Measurements from ENCODE around the gene CUX1.
"Not testable (repeated sequence)": the region's sequence is repeated elsewhere in the genome, so short reads cannot be mapped to it uniquely, and the experiment has no call there.

CUX1 gene

DNA sequence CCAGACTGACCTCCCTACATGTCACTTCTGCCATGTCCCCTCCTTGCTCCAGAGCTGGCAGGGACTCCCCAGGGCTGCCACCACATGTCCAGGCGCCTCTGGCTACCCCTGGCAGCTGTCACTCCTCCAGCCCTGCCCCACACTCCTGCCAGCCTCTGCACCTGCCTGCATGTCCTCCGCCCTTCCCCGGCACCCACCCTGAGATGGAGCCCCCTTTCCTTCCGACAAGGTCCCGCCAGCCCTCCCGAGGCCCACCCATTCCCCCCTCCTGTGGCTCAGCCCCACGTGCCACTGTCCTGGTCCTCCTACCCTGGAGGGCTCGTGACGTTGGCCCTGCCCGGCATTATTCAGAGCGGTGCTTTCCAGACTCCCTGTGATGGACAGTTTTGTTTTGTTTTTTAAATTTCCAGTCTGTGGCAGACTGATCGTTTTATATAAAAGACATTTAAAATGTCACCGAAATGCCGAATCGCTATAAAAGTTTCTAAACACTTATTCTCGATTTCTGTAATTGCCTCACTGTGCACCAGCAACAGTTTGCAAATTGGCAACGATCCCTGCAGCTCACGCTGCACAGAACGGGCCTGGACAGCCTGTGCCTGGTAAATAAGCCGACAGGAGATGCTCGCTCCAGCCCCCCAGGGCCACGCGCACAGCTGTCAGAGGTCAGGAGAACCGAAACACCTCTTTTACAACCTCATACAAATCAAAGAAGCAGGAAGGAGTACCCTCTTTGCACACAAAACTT lies 358.2 kb downstream of the CUX1 start:
- no peak for DNase-seq (ENCODE audit: low read depth in 1 of 2, low spot score in 1 of 2)
- no peak for TF ChIP-seq JUND (IDR thresholded peaks at IDR 0.05; ENCODE audit: low read depth)
- in situ Hi-C loops (cut with HindIII; ENCODE audit: low pct_unique_long_range_greater_than_20kb, low sequenced_read_pairs): no loop called here

DNA sequence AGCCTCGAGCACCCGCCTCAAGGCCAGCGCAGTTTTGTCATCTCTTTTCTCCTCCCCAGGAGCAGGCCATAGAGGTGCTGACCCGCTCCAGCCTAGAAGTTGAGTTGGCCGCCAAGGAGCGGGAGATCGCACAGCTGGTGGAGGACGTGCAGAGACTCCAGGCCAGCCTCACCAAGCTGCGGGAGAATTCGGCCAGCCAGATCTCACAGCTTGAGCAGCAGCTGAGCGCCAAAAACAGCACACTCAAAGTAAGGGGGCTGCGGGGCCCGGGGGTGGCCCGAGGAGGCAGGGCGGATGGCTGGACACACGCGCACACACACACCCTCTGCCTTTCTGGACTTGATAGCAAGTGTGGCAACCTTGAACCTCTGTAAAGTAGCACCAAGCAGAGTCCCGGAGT lies 361.0 kb downstream of the CUX1 start:
- in situ Hi-C loops (cut with HindIII; ENCODE audit: low pct_unique_long_range_greater_than_20kb, low sequenced_read_pairs): no loop called here
- DNase-seq (ENCODE audit: low read depth in 1 of 2, low spot score in 1 of 2): no peak
- no peak for TF ChIP-seq JUND (IDR thresholded peaks at IDR 0.05; ENCODE audit: low read depth)

- no peak for DNase-seq (ENCODE audit: low read depth in 1 of 2, low spot score in 1 of 2)
- in situ Hi-C loops (cut with HindIII; ENCODE audit: low pct_unique_long_range_greater_than_20kb, low sequenced_read_pairs): no loop called here
Observed at GRCh38 chr7:102180727-102181126, 363.3 kb downstream of the CUX1 start.

GRCh38 chr7:102181517-102181916 lies 364.1 kb downstream of the CUX1 start:
- no peak for DNase-seq (ENCODE audit: low read depth in 1 of 2, low spot score in 1 of 2)
- TF ChIP-seq JUND (IDR thresholded peaks at IDR 0.05; ENCODE audit: low read depth): no peak
- in situ Hi-C loops (cut with HindIII; ENCODE audit: low pct_unique_long_range_greater_than_20kb, low sequenced_read_pairs): no loop called here

More at GRCh38 chr7:102180727-102181126, 363.3 kb downstream of the CUX1 start:
- no peak for TF ChIP-seq JUND (IDR thresholded peaks at IDR 0.05; ENCODE audit: low read depth)

GRCh38 chr7:102182016-102182415 lies 364.6 kb downstream of the CUX1 start:
- TF ChIP-seq JUND (IDR thresholded peaks at IDR 0.05; ENCODE audit: low read depth): no peak
- in situ Hi-C loops (cut with HindIII; ENCODE audit: low pct_unique_long_range_greater_than_20kb, low sequenced_read_pairs): no loop called here
- DNase-seq (ENCODE audit: low read depth in 1 of 2, low spot score in 1 of 2): no peak

GRCh38 chr7:102183848-102184247 lies 366.4 kb downstream of the CUX1 start:
- in situ Hi-C loops (cut with HindIII; ENCODE audit: low pct_unique_long_range_greater_than_20kb, low sequenced_read_pairs); DNase-seq (ENCODE audit: low read depth in 1 of 2, low spot score in 1 of 2): not testable (repeated sequence)

DNA sequence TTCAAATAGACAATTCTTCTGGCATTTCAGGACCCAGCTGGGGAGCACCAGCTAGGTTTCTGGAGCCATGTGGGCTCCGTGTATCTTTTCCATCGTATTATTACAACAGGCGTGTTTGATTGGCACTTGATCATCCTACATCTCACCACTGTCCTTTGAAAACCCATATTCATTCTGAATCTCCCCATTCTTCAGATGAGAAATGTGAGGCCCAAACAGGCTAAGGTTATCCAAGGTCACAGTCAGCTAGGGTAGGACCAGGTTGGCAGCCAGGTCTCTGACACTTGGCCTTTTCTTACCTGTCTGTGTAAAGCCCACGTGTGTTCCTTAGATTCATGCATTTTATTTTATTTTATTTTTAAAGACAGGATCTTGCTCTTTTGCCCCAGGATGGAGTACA lies 366.9 kb downstream of the CUX1 start:
- TF ChIP-seq JUND (IDR thresholded peaks at IDR 0.05; ENCODE audit: low read depth): no peak
- in situ Hi-C loops (cut with HindIII; ENCODE audit: low pct_unique_long_range_greater_than_20kb, low sequenced_read_pairs): no loop called here
- DNase-seq (ENCODE audit: low read depth in 1 of 2, low spot score in 1 of 2): no peak

- in situ Hi-C loops (cut with HindIII; ENCODE audit: low pct_unique_long_range_greater_than_20kb, low sequenced_read_pairs): no loop called here
- TF ChIP-seq JUND (IDR thresholded peaks at IDR 0.05; ENCODE audit: low read depth): no peak
Observed at GRCh38 chr7:102185796-102186195, 368.4 kb downstream of the CUX1 start.

GRCh38 chr7:102186306-102186705 lies 368.9 kb downstream of the CUX1 start:
- TF ChIP-seq JUND (IDR thresholded peaks at IDR 0.05; ENCODE audit: low read depth): no peak
- in situ Hi-C loops (cut with HindIII; ENCODE audit: low pct_unique_long_range_greater_than_20kb, low sequenced_read_pairs): no loop called here
- no peak for DNase-seq (ENCODE audit: low read depth in 1 of 2, low spot score in 1 of 2)

More at GRCh38 chr7:102185796-102186195, 368.4 kb downstream of the CUX1 start:
- DNase-seq (ENCODE audit: low read depth in 1 of 2, low spot score in 1 of 2): no peak

GRCh38 chr7:102188746-102189145 lies 371.3 kb downstream of the CUX1 start:
- no peak for TF ChIP-seq JUND (IDR thresholded peaks at IDR 0.05; ENCODE audit: low read depth)
- DNase-seq (ENCODE audit: low read depth in 1 of 2, low spot score in 1 of 2): no peak
- in situ Hi-C loops (cut with HindIII; ENCODE audit: low pct_unique_long_range_greater_than_20kb, low sequenced_read_pairs): no loop called here

- no peak for TF ChIP-seq JUND (IDR thresholded peaks at IDR 0.05; ENCODE audit: low read depth)
- in situ Hi-C loops (cut with HindIII; ENCODE audit: low pct_unique_long_range_greater_than_20kb, low sequenced_read_pairs): no loop called here
- no peak for DNase-seq (ENCODE audit: low read depth in 1 of 2, low spot score in 1 of 2)
Observed at GRCh38 chr7:102189756-102190155, 372.3 kb downstream of the CUX1 start.

DNA sequence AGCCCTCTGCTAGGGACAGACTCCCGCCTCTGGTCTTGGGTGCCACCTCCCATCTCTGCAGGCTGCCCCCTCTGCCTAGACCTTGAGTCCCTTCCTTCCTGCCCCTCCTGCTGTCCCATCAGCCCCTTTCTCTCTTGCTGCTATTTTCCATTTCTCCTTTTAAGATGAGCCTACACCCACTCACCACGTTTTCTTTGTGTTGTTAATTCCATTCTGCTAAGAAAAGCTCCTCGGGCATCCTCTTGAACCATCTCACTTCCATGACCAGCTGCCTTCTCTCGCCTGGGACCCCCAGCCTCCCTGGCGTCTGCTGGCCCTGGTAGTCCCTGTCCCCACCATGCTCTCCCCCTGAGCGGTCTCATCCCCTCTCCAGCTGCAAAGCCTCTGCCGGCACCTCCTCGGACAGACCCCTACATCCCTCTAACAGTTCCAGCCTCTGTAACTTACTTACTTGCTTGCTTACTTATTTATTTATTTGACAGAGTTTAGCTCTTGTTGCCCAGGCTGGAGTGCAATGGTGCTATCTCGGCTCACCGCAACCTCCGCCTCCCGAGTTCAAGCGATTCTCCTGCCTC lies 373.4 kb downstream of the CUX1 start:
- in situ Hi-C loops (cut with HindIII; ENCODE audit: low pct_unique_long_range_greater_than_20kb, low sequenced_read_pairs): no loop called here
- DNase-seq (ENCODE audit: low read depth in 1 of 2, low spot score in 1 of 2): no peak
- TF ChIP-seq JUND (IDR thresholded peaks at IDR 0.05; ENCODE audit: low read depth): no peak

- TF ChIP-seq JUND (IDR thresholded peaks at IDR 0.05; ENCODE audit: low read depth): no peak
- in situ Hi-C loops (cut with HindIII; ENCODE audit: low pct_unique_long_range_greater_than_20kb, low sequenced_read_pairs): no loop called here
- DNase-seq (ENCODE audit: low read depth in 1 of 2, low spot score in 1 of 2): no peak
Observed at GRCh38 chr7:102191556-102192379, 374.3 kb downstream of the CUX1 start.
